GM10248 (cell line): Measurements from ENCODE around the gene WNT3.

Experiments
- CTCF ChIA-PET: fragments of 300-600 bp; sonication (Branson Sonifier 250); formaldehyde crosslinking; extraction: SDS; loops from one replicate; lab custom pipeline; 2021; ENCODE audit warnings: antibody characterized with exemption; lab: Yijun Ruan, JAX
- POLR2A ChIA-PET: fragments of 350-650 bp; sonication (Branson Sonifier 250); formaldehyde crosslinking; extraction: SDS; loops from one replicate; lab custom pipeline; 2020; ENCODE audit warnings: antibody characterized with exemption; lab: Yijun Ruan, JAX
- DNase-seq: peaks from one replicate; pipeline ENCODE4 v3.0.0; 2012; ENCODE audit errors: extremely low spot score
- CTCF ChIP-seq: IDR thresholded peaks from 2 replicates; pipeline ENCODE4 v1.5.1; 2012; ENCODE audit warnings: mild to moderate bottlenecking, low read depth; ENCODE audit errors: extremely low read depth, missing control alignments, control extremely low read depth

Gene WNT3

GRCh38 chr17:46815474-46816353 is 2.8 kb downstream of the WNT3 start:
- ChIA-PET POLR2A (no interaction called here), CTCF (interaction anchor here (0.9 to 1.8 kb wide), 2 partner anchors 20 to 26 kb away, joined by 4 to 5 read pairs; no protein-coding TSS in a partner anchor)
- DNase-seq = no peak
- no peak for TF ChIP-seq CTCF

GRCh38 chr17:46814446-46814845 is 4.0 kb downstream of the WNT3 start:
- DNase-seq = no peak
- no peak for TF ChIP-seq CTCF
- ChIA-PET CTCF (interaction anchor here (1.8 kb wide), 1 partner anchor 21 kb away, joined by 5 read pairs; no protein-coding TSS in a partner anchor), POLR2A (no interaction called here)

DNA sequence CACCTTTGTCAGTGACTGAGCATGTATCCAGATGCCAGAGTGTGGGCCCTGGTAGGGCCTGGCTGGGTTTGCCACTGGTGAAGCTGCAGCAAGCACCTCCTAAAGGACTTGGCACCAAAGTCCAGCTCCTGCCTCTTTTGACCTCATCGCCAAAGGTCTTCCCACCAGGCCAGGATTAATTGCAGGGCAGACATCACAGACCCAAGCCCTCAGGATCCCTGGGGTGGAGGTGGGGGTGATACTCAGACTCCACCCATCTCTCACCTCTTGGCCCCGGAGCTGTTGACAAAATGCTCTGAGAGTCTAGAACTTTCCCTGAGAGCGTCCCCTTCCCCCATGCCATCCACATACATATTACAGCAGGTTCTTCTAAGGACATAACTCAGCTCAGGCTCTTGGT is 4.6 kb downstream of the WNT3 start:
- no peak for DNase-seq
- POLR2A ChIA-PET = no interaction called here
- CTCF ChIA-PET = no interaction called here

GRCh38 chr17:46812624-46813318 is 5.7 kb downstream of the WNT3 start:
- TF ChIP-seq CTCF = no peak
- CTCF ChIA-PET = interaction anchor here (1.4 kb wide), 1 partner anchor 26 kb away, joined by 3 read pairs; no protein-coding TSS in a partner anchor
- no peak for DNase-seq
- POLR2A ChIA-PET = no interaction called here

More for the DNA sequence above, 4.6 kb downstream of the WNT3 start:
- TF ChIP-seq CTCF = no peak

DNA sequence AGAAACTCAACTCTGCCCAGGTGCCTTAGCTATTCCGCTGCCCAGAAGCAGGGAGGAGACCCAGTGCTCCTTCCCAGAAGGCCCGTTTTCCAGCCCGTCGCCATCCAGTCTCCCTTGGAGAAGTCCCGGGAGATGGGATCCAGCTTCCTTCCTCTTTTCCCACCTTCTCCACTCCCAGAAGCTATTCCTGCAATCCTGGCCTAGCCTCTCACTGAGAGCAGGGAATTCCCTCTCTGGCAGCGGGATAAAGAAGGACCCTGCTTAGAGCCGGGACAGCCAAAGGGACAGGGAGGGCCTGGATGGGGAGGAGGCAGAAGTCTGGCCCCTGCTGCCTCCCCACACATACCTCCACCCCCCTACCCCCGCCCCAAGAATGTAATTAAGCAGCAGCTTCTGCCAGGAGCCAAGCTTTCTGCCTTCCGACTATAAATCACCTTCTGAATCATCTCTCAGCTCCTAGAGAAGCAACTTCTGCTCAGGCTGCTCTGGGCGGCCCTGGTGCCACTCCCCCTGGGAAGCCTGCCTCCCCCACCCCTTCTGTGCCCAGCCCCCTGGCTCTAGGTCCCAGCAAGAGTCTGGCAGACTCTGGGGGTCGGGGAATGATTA is 6.4 kb downstream of the WNT3 start:
- DNase-seq = no peak
- TF ChIP-seq CTCF = no peak
- CTCF ChIA-PET = interaction anchor here (1.4 kb wide), 1 partner anchor 27 kb away, joined by 3 read pairs; no protein-coding TSS in a partner anchor
- POLR2A ChIA-PET = no interaction called here

GRCh38 chr17:46810837-46811236 is 7.7 kb downstream of the WNT3 start:
- no peak for TF ChIP-seq CTCF
- no peak for DNase-seq
- POLR2A ChIA-PET = no interaction called here
- CTCF ChIA-PET = interaction anchor here (1.2 to 1.4 kb wide), 3 partner anchors 12 to 14 kb away, joined by 3 to 4 read pairs (median 3); no protein-coding TSS in a partner anchor
